GM12801 (cell line): ENCODE results near the gene TC2N.

Experiments used
- CTCF ChIP-seq: IDR thresholded peaks from one replicate; pipeline ENCODE4 v1.5.1; 2011; ENCODE audit warnings: control low read depth; ENCODE audit not compliant: insufficient read length; ENCODE audit errors: extremely low read depth

Gene TC2N

DNA sequence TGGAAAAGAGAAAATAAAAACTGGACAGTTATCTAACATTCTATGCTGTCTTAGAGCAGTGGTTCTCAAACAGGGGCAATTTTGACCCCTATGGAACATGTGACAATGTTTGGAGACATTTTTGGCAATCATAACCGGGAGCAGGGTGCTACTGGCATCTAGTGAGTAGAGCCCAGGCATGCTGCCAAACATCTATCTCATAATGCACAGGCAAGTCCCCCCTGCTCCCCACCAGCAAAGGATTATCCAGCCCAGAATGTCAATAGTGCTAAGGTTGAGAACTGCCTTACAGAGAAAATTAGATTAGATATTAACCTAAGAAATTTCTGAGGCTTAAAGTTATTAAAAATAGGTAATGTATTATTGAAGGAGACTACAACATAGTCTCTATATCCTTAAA is 112.5 kb downstream of the TC2N start:
- TF ChIP-seq CTCF = no peak

DNA sequence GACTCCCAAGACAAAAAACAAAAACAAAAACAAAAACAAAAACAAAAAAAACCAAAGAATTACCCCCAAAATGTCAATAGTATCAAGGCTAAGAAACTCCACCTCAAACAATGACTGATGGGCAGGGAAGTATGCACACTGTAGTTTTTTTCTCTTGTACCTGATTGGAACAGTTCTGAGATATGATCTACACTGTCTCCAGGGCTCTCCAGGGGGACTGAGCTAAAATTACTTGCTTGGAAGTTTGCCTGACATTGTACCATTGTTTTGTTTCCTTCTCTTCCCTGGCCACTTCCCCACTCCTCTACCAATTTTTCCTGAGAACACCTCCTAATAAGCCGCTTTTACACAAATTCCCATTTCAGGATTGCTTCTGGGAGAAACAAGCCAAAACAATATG is 113.2 kb downstream of the TC2N start:
- TF ChIP-seq CTCF = no peak

GRCh38 chr14:91753501-91754128 is 113.7 kb downstream of the TC2N start:
- no peak for TF ChIP-seq CTCF

GRCh38 chr14:91752961-91753360 is 114.4 kb downstream of the TC2N start:
- no peak for TF ChIP-seq CTCF

DNA sequence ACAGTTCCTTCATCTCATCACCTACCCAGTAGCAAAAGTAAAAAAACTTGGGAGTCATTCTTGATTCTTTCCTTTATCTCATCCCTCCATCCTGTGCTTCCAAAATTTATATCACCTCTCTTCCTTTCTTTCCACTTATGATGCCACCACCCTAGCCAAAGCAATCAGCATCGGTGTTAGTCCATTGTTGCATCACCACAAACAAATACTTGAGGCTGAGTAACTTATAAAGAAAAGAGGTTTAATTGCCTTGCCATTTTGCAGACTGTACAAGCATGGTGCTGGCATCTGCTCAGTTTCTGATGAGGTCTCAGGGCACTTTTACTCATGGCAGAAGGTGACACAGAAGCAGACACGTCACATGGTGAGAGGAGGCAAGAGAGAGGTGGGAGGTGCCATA is 115.6 kb downstream of the TC2N start:
- TF ChIP-seq CTCF = no peak

GRCh38 chr14:91750634-91751198 is 116.6 kb downstream of the TC2N start:
- TF ChIP-seq CTCF = no peak

DNA sequence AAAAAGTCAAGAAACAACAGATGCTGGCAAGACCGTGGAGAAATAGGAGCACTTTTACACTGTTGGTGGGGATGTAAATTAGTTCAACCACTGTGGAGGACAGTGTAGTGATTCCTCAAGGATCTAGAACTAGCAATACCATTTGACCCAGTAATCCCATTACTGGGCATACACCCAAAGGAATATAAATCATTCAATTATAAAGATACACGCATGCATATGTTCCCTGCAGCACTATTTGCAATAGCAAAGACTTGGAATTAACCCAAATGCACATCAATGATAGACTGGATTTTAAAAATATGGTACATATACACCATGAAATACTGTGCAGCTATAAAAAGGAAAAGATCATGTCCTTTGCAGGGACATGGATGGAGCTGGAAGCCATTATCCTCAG is 117.5 kb downstream of the TC2N start:
- TF ChIP-seq CTCF = no peak
